ENCODE data around the gene SCUBE1.

DNA sequence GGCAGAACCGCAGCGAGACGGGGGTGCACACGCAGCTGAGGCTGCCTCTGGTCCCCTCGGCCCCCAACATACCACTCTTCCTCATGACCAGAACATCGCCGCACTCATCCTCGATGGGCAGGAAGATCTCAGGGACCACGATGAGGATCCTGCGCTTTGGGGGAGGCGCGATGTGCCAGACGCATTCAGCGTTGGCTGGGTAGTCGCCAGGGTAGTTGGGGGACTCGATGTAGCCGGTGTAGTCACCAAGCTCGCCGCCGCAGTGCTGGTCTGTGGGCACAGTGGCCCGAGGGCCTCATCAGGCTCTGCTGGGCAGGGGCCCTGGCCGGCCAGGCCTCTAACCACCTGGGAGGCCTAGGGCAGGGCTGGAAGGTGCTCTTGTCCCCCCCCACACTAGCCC lies 133.2 kb downstream of the SCUBE1 start:
- TF ChIP-seq CTCF (IDR thresholded peaks at IDR 0.05) (no peak), EP300 (IDR thresholded peaks at IDR 0.05) (no peak)

Data from gastroesophageal sphincter (tissue), 3 donors.